ENCODE data around the gene CNMD.

Gene CNMD

DNA sequence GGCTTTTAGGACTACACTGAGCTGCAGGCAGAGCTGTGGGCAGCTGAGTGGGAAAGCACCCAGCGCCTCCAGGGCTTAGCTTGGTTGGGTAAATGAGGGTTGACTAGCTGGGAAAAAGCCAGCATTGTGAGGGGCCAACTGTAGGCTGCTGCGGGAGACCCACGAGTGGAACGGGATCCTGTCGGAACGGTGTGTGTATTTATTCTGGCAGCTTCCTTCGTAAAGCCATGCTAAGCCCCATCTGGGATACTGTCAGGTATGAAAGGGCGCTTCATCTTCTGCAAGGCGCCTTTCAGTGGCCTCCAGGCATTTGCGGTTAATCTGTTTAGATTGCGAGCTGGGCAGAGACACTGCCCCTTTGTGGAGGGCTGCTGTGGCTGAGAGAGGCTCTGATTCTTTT lies 39.5 kb upstream of the CNMD start:
- DNase-seq, result no peak
- Mint-ChIP-seq H3K36me3 (ENCODE audit: low read depth) (no peaks in the 10 kb centered on the region), H3K4me1 (peaks cover 17% of the 10 kb centered on the region), H3K4me3 (no peak overlapping the region), H3K27ac (no peak overlapping the region), H3K9me3 (no peaks in the 10 kb centered on the region), H3K27me3 (ENCODE audit: low read depth, poor library complexity) (peaks cover 6% of the 10 kb centered on the region)
- TF ChIP-seq, protein P1, sequence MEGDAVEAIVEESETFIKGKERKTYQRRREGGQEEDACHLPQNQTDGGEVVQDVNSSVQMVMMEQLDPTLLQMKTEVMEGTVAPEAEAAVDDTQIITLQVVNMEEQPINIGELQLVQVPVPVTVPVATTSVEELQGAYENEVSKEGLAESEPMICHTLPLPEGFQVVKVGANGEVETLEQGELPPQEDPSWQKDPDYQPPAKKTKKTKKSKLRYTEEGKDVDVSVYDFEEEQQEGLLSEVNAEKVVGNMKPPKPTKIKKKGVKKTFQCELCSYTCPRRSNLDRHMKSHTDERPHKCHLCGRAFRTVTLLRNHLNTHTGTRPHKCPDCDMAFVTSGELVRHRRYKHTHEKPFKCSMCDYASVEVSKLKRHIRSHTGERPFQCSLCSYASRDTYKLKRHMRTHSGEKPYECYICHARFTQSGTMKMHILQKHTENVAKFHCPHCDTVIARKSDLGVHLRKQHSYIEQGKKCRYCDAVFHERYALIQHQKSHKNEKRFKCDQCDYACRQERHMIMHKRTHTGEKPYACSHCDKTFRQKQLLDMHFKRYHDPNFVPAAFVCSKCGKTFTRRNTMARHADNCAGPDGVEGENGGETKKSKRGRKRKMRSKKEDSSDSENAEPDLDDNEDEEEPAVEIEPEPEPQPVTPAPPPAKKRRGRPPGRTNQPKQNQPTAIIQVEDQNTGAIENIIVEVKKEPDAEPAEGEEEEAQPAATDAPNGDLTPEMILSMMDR (IDR thresholded peaks at IDR 0.05), result no peak

DNA sequence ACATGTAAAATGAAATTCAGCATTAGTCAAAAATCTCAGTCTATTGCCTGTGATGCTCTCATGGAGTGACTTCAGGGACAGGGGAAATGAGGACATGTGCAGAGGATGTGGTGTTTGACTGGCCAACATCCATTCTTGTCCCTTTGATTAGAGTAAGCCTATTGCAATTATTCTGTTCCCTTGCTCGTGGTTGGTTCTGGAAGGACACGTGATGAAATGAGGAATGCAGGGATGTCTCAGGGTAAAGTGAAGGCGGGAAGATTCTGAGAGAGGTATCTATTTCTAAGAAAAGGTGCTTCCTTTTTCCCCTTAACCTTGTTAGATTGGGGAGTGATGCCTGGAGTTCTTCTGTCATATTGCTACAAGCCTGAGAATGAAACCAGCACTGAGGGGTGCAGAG lies 37.1 kb upstream of the CNMD start:
- Mint-ChIP-seq H3K27me3 (ENCODE audit: low read depth, poor library complexity) (no peaks in the 10 kb centered on the region), H3K36me3 (ENCODE audit: low read depth) (no peaks in the 10 kb centered on the region), H3K9me3 (peaks cover 8% of the 10 kb centered on the region), H3K4me1 (peaks cover 14% of the 10 kb centered on the region), H3K27ac (no peak overlapping the region), H3K4me3 (no peak overlapping the region)
- no peak for DNase-seq
- TF ChIP-seq, protein P1 (IDR thresholded peaks at IDR 0.05), result no peak

DNA sequence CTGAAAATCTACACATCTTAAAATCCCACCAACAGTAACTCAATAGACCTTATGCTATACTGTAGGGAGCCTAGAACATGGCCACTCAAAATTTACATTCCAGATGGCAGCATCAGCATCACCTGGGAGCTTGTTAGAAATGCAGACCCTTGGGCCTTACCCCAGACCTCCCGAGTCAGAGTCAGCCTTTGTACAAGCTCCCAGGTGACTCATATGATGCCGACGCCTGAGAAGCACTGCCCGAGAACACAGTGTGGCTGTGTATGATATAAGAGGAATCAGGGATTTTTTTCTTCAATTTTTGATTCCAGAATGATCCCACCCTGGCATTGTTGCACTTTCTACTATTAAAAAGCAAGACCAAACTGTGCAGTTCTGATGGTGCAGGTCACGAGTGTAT lies 35.9 kb upstream of the CNMD start:
- H3K4me1 Mint-ChIP-seq, result peaks cover 14% of the 10 kb centered on the region
- DNase-seq, result no peak
- H3K4me3 Mint-ChIP-seq, result no peak overlapping the region
- H3K36me3 Mint-ChIP-seq (ENCODE audit: low read depth), result no peaks in the 10 kb centered on the region
- TF ChIP-seq, protein P1 (IDR thresholded peaks at IDR 0.05), result no peak
- H3K9me3 Mint-ChIP-seq, result peaks cover 8% of the 10 kb centered on the region
- H3K27me3 Mint-ChIP-seq (ENCODE audit: low read depth, poor library complexity), result no peaks in the 10 kb centered on the region
- no peak overlapping the region for H3K27ac Mint-ChIP-seq

DNA sequence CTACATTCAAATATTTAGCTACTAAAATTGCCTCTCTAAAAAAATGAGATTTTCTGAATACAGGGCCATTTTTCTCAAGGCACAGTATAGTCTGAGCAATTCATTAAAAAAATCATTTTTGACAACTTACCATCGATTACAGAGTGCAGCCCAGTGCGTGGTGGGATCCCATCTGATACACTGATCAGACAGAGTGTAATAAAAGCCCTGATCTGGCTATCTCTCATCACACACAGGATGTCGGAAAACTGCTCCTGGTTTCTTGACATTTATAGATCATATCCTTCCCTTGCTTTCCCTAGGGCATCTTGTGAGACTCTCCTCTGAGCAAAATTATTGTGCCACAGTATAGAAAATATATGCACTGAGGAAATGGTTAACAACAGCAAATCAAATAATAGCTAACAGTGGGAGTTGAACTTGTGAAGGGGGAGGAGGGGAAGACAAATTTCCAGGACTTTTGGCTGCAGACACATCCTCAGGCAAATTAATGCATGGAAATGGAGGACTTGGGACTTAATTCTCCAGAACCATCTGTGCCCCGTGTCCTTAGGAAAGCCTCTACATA lies 28.4 kb upstream of the CNMD start:
- H3K4me3 Mint-ChIP-seq, result no peak overlapping the region
- H3K36me3 Mint-ChIP-seq (ENCODE audit: low read depth), result no peaks in the 10 kb centered on the region
- H3K9me3 Mint-ChIP-seq, result no peaks in the 10 kb centered on the region
- peaks cover 8% of the 10 kb centered on the region for H3K4me1 Mint-ChIP-seq
- H3K27ac Mint-ChIP-seq, result no peak overlapping the region
- TF ChIP-seq, protein P1 (IDR thresholded peaks at IDR 0.05), result no peak
- peaks cover 12% of the 10 kb centered on the region for H3K27me3 Mint-ChIP-seq (ENCODE audit: low read depth, poor library complexity)
- no peak for DNase-seq

DNA sequence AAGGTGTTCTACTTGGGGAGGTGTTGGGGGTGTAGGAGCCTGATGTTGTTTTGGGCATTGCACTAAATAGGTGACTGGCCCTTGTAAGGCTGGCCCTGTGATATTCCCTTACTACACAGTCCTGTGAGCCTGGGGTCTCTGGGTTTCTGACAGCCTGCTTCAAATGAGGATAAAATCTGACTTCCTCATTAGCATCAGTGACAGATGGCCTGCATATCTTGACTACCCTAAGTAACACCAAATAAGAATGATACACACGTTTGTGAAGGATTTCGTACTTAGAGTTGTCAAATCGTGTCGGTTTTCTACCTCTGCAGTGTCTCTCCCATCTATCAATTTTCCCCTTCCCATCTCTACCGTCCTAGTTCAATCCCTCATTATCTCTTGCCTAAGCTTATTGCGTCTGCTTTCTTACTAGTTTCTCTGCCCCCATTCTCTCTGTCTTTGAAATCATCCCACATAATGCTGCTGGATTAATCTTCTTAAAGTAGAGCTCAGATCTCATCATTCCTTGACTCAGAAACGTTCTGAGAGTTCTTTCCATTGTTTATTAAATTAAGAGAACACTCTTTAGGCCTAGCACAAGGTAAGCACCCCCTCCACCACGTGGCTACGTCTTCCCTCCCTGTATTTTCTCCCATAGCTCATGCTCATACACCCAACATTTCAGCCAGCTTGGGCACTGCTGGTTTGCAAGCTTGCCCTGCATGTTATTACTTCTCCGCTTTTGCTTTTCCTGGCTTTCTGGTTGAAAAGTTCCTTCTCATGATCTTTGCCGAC lies 26.2 kb upstream of the CNMD start:
- DNase-seq, result no peak
- no peaks in the 10 kb centered on the region for H3K9me3 Mint-ChIP-seq
- TF ChIP-seq, protein P1 (IDR thresholded peaks at IDR 0.05), result no peak
- no peak overlapping the region for H3K27ac Mint-ChIP-seq
- H3K4me3 Mint-ChIP-seq, result no peak overlapping the region
- peaks cover 2% of the 10 kb centered on the region for H3K4me1 Mint-ChIP-seq
- H3K27me3 Mint-ChIP-seq (ENCODE audit: low read depth, poor library complexity), result peaks cover 14% of the 10 kb centered on the region
- no peaks in the 10 kb centered on the region for H3K36me3 Mint-ChIP-seq (ENCODE audit: low read depth)

DNA sequence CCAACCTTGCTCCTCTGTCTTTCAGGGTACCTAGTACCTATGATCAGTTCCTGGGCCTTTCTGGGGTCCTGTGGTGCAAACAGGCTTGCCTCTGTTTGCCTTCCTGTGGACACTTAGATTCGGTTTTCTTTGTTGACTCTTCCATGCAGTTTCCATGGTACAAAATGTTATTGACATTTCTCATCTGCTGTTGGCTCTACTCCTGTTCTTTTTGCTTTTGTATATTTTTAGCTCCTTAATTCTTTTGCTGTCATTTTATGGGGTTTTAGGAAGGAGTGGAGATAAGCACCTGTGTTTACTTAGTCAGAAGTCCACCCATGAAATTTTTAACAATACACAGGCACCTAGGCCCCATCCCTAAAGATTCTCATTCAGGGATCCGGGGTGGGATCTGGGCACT lies 20.5 kb upstream of the CNMD start:
- Mint-ChIP-seq H3K27ac (no peak overlapping the region), H3K9me3 (no peaks in the 10 kb centered on the region)
- TF ChIP-seq, protein P1 (IDR thresholded peaks at IDR 0.05), result no peak

More for the DNA sequence above, 20.5 kb upstream of the CNMD start:
- Mint-ChIP-seq H3K27me3 (ENCODE audit: low read depth, poor library complexity) (peaks cover 9% of the 10 kb centered on the region), H3K4me1 (peaks cover 12% of the 10 kb centered on the region), H3K36me3 (ENCODE audit: low read depth) (no peaks in the 10 kb centered on the region), H3K4me3 (no peak overlapping the region)
- DNase-seq, result no peak

All from nephron progenitor cell (in vitro differentiated cells).